Renal pelvis (tissue), 12 donors: ENCODE data around the gene STK33. TPM values are rescaled to one million over a fixed set of nuclear protein-coding genes. Genes with fewer than 3 reads are reported as not detected.

Experiments used
- DNase-seq: peaks from one replicate; pipeline ENCODE4 v3.0.0-alpha.2; 2013
- long read RNA-seq, 16 experiments: transcript quantifications; one replicate each; lab custom pipeline, GENCODE V29; 2026
- polyA plus RNA-seq, 3 donors: library from polyadenylated mRNA; unstranded; fragments of 120-200 nt; gene quantifications; one replicate each; pipeline ENCODE4 v1.2.1, GENCODE V29; 2013; ENCODE audit not compliant: insufficient read length in 3 of 3

Gene STK33
- polyA plus RNA-seq = 10 to 100 TPM; 25.8 to 37.0 (median 30.6) TPM
- long read RNA-seq, donor 1, full-length matches to known transcripts = 3 of 3 reads
- long read RNA-seq, donor 1, partial matches to known transcripts = 0 of 3 reads
- long read RNA-seq, donor 1, other reads (novel, unspliced or antisense) = 0 of 3 reads
- long read RNA-seq, donor 2, full-length matches to known transcripts = 1 of 1 reads
- long read RNA-seq, donor 2, partial matches to known transcripts = 0 of 1 reads
- long read RNA-seq, donor 2, other reads (novel, unspliced or antisense) = 0 of 1 reads
- long read RNA-seq, donor 3, full-length matches to known transcripts = 1 of 1 reads
- long read RNA-seq, donor 3, partial matches to known transcripts = 0 of 1 reads
- long read RNA-seq, donor 3, other reads (novel, unspliced or antisense) = 0 of 1 reads
- long read RNA-seq, donor 4, full-length matches to known transcripts = 3 of 3 reads
- long read RNA-seq, donor 4, partial matches to known transcripts = 0 of 3 reads
- long read RNA-seq, donor 4, other reads (novel, unspliced or antisense) = 0 of 3 reads
- long read RNA-seq, donor 5 = 0 reads
- long read RNA-seq, donor 6, partial matches to known transcripts = 0 of 1 reads
- long read RNA-seq, donor 6, other reads (novel, unspliced or antisense) = 0 of 1 reads
- long read RNA-seq, donor 7, full-length matches to known transcripts = 3 of 3 reads
- long read RNA-seq, donor 7, partial matches to known transcripts = 0 of 3 reads
- long read RNA-seq, donor 7, other reads (novel, unspliced or antisense) = 0 of 3 reads
- long read RNA-seq, donor 8 = 0 reads
- long read RNA-seq, donor 9 = 0 reads
- long read RNA-seq, donor 10, full-length matches to known transcripts = 1 of 1 reads
- long read RNA-seq, donor 10, partial matches to known transcripts = 0 of 1 reads
- long read RNA-seq, donor 10, other reads (novel, unspliced or antisense) = 0 of 1 reads
- long read RNA-seq, donor 11 = 0 reads
- long read RNA-seq, donor 12, full-length matches to known transcripts = 4 of 4 reads
- long read RNA-seq, donor 12, partial matches to known transcripts = 0 of 4 reads
- long read RNA-seq, donor 12, other reads (novel, unspliced or antisense) = 0 of 4 reads
- long read RNA-seq, donor 13 = 0 reads
- long read RNA-seq, donor 14 = 0 reads
- long read RNA-seq, donor 15, full-length matches to known transcripts = 1 of 1 reads
- long read RNA-seq, donor 15, partial matches to known transcripts = 0 of 1 reads
- long read RNA-seq, donor 15, other reads (novel, unspliced or antisense) = 0 of 1 reads
- long read RNA-seq, donor 16, full-length matches to known transcripts = 4 of 4 reads
- long read RNA-seq, donor 16, partial matches to known transcripts = 0 of 4 reads
- long read RNA-seq, donor 16, other reads (novel, unspliced or antisense) = 0 of 4 reads

GRCh38 chr11:8593935-8594909, at the start of gene STK33:
TSS of gene STK33 (minus strand) at chr11:8594228. CDS start at chr11:8474905, 119,323 bp downstream.
- peak; percentile 51 for DNase-seq

GRCh38 chr11:8642196-8642841, 48.3 kb upstream of the STK33 start:
- DNase-seq = peak; percentile 57

- DNase-seq = no peak
These were observed 47.3 kb upstream of the STK33 start for GRCh38 chr11:8641332-8641731.

GRCh38 chr11:8640267-8640906, 46.4 kb upstream of the STK33 start:
- no peak for DNase-seq

- no peak for DNase-seq
These were observed 45.6 kb upstream of the STK33 start for GRCh38 chr11:8639655-8640054.

- DNase-seq = no peak
These were observed 44.3 kb upstream of the STK33 start for GRCh38 chr11:8638300-8638699.

- DNase-seq = no peak
These were observed 42.1 kb upstream of the STK33 start for GRCh38 chr11:8636127-8636526.

- no peak for DNase-seq
These were observed 40.5 kb upstream of the STK33 start for GRCh38 chr11:8634498-8634897.

GRCh38 chr11:8631395-8632118, 37.5 kb upstream of the STK33 start:
- DNase-seq = no peak

- no peak for DNase-seq
These were observed 30.7 kb upstream of the STK33 start for GRCh38 chr11:8624698-8625097.

GRCh38 chr11:8621147-8621546, 27.1 kb upstream of the STK33 start:
- no peak for DNase-seq

GRCh38 chr11:8617063-8617462, 23.0 kb upstream of the STK33 start:
- no peak for DNase-seq

- DNase-seq = no peak
These were observed 21.4 kb upstream of the STK33 start for GRCh38 chr11:8615291-8616032.

GRCh38 chr11:8614497-8614896, 20.5 kb upstream of the STK33 start:
- no peak for DNase-seq

GRCh38 chr11:8613036-8613435, 19.0 kb upstream of the STK33 start:
- DNase-seq = no peak

- no peak for DNase-seq
These were observed 18.5 kb upstream of the STK33 start for GRCh38 chr11:8612522-8612921.

- peak; percentile 87 for DNase-seq
These were observed 16.6 kb upstream of the STK33 start for GRCh38 chr11:8610532-8611116.

- DNase-seq = no peak
These were observed 14.6 kb upstream of the STK33 start for GRCh38 chr11:8608652-8609051.
